ENCODE data around the gene EIF3J. TPM values are rescaled to one million over a fixed set of nuclear protein-coding genes. Genes with fewer than 3 reads are reported as not detected.

The EIF3J gene
- total RNA-seq, 4 donors from 2014 or later: 46.2 to 60.6 (median 53.7) TPM

GRCh38 chr15:44532689-44533088 is 4.3 kb upstream of the EIF3J start:
- Histone ChIP-seq H3K27me3 (no peaks in the 10 kb centered on the region), H3K4me1 (peaks cover 10 to 19% (median 14%) of the 10 kb centered on the region in 4 donors), H3K4me3 (no peak overlapping the region), H3K27ac (replicated peaks in 1 of 4) (no peak overlapping the region), H3K9me3 (no peaks in the 10 kb centered on the region), H3K36me3 (peaks cover 0 to 29% (median 5%) of the 10 kb centered on the region in 4 donors)
- 92% methylated on average over 3 of the region's 3 CpGs for WGBS
- intact Hi-C loops (cut with DNase I): no loop called here
- DNase-seq (ENCODE audit: extremely low spot score): no peak
- TF ChIP-seq POLR2A (IDR thresholded peaks at IDR 0.05; ENCODE audit: low read depth): no peak

DNA sequence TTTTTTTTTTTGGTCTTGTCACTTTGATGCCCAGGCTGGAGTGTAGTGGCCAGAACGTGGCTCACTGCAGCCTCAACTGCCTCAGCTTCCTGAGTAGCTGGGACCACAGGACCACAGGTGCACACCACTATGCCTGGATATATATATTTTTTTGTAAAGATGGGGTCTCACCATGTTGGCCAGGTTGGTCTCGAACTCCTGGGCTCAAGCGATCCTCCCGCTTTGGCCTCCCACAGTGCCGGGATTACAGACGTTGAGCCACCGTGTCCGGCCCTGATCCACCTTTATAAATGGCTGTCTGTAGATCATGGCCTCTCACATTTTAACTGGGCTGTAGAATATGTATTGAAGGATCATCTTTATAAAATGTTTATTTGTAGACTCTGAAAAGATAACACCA is 1.9 kb upstream of the EIF3J start:
- H3K4me1 ChIP-seq: peaks cover 22 to 36% (median 33%) of the 10 kb centered on the region in 4 donors
- peak overlapping the region in 2 of 4 donors; percentile 79 to 99 for H3K4me3 ChIP-seq
- 93% methylated on average over 8 of the region's 8 CpGs for WGBS
- peak overlapping the region in 2 of 4 donors; percentile 93 to 99 for H3K27ac ChIP-seq (replicated peaks in 1 of 4)
- no peaks in the 10 kb centered on the region for H3K27me3 ChIP-seq
- no peaks in the 10 kb centered on the region for H3K9me3 ChIP-seq
- no peak for TF ChIP-seq POLR2AphosphoS5 (IDR thresholded peaks at IDR 0.05)
- no peak for TF ChIP-seq EP300 (IDR thresholded peaks at IDR 0.05)
- TF ChIP-seq POLR2A (IDR thresholded peaks at IDR 0.05; ENCODE audit: low read depth): no peak
- no peak for TF ChIP-seq CTCF (IDR thresholded peaks at IDR 0.05)
- intact Hi-C loops (cut with DNase I): loop anchor here (5.0 kb wide), 1 partner anchor 108 kb away; the partner anchor contains the start of gene CTDSPL2
- no peak for DNase-seq (ENCODE audit: extremely low spot score)
- peaks cover 4 to 36% (median 12%) of the 10 kb centered on the region in 4 donors for H3K36me3 ChIP-seq

GRCh38 chr15:44535523-44536301 is 1.2 kb upstream of the EIF3J start:
- no peaks in the 10 kb centered on the region for H3K27me3 ChIP-seq
- WGBS: 63% methylated on average over 36 of the region's 36 CpGs
- H3K4me3 ChIP-seq: peak overlapping the region; percentile 79 to 99 (median 88)
- H3K27ac ChIP-seq (replicated peaks in 1 of 4): peak overlapping the region; percentile 93 to 99 (median 98)
- peaks cover 4 to 31% (median 14%) of the 10 kb centered on the region in 4 donors for H3K36me3 ChIP-seq
- TF ChIP-seq POLR2AphosphoS5 (IDR thresholded peaks at IDR 0.05) (no peak), EP300 (IDR thresholded peaks at IDR 0.05) (no peak), CTCF (IDR thresholded peaks at IDR 0.05) (no peak)
- H3K9me3 ChIP-seq: no peaks in the 10 kb centered on the region
- DNase-seq (ENCODE audit: extremely low spot score): no peak
- peaks cover 27 to 41% (median 38%) of the 10 kb centered on the region in 4 donors for H3K4me1 ChIP-seq
- intact Hi-C loops (cut with DNase I): loop anchor here (5.0 kb wide), 1 partner anchor 108 kb away; the partner anchor contains the start of gene CTDSPL2

- TF ChIP-seq POLR2A (IDR thresholded peaks at IDR 0.05; ENCODE audit: low read depth): peak; percentile 44
- TF ChIP-seq EP300 (IDR thresholded peaks at IDR 0.05): no peak
- peak; percentile 1 to 93 for TF ChIP-seq POLR2AphosphoS5 (IDR thresholded peaks at IDR 0.05)
- TF ChIP-seq CTCF (IDR thresholded peaks at IDR 0.05): peak; percentile 21 to 57 (median 25)
- DNase-seq (ENCODE audit: extremely low spot score): peak; percentile 99
- WGBS: 0% methylated on average over 34 of the region's 47 CpGs
- H3K4me1 ChIP-seq: peaks cover 34 to 48% (median 45%) of the 10 kb centered on the region in 4 donors
- peaks cover 4 to 31% (median 14%) of the 10 kb centered on the region in 4 donors for H3K36me3 ChIP-seq
- peak overlapping the region; percentile 93 to 99 (median 98) for H3K27ac ChIP-seq (replicated peaks in 1 of 4)
- intact Hi-C loops (cut with DNase I): loop anchor here (5.0 kb wide), 1 partner anchor 109 kb away; the partner anchor contains the start of gene CTDSPL2
- H3K27me3 ChIP-seq: no peaks in the 10 kb centered on the region
- H3K9me3 ChIP-seq: no peaks in the 10 kb centered on the region
- H3K4me3 ChIP-seq: peak overlapping the region; percentile 79 to 99 (median 88)
These were observed 515 bp upstream of the EIF3J start for GRCh38 chr15:44536302-44536961.
